ENCODE measurements around the gene OR6Y1. TPM values are rescaled to one million over a fixed set of nuclear protein-coding genes. Genes with fewer than 3 reads are reported as not detected.

OR6Y1 gene
- total and polyA plus RNA-seq, 2 donors (not counting 1 experiment from before 2014, with no cell fraction given): not detected

- H3K4me2 ChIP-seq (replicated peaks; ENCODE audit: low read depth, low read length, poor library complexity, severe bottlenecking): no peak overlapping the region
- H4K20me1 ChIP-seq (ENCODE audit: control insufficient read depth, insufficient read depth, low read length, poor library complexity, severe bottlenecking): no peaks in the 10 kb centered on the region
- ATAC-seq (ENCODE audit: low read depth) (no peak), DNase-seq (no peak)
- Mint-ChIP-seq H3K27me3 (peaks cover 37% of the 10 kb centered on the region), H3K9me3 (ENCODE audit: insufficient read depth) (no peaks in the 10 kb centered on the region), H3K4me3 (no peak overlapping the region), H3K27ac (no peak overlapping the region), H3K4me1 (no peaks in the 10 kb centered on the region)
- H3K9me3 ChIP-seq (ENCODE audit: control extremely low read depth in 1 of 3, control insufficient read depth in 2 of 3, insufficient read depth in 1 of 3, low read length in 2 of 3): no peaks in the 10 kb centered on the region
- intact Hi-C loops (cut with micrococcal nuclease): no loop called here
- no peaks in the 10 kb centered on the region for H3K36me3 ChIP-seq (replicated peaks in 1 of 2; ENCODE audit: control extremely low read depth in 1 of 2, control insufficient read depth in 1 of 2, extremely low read depth in 1 of 2, insufficient read depth in 2 of 2, low read length in 1 of 2)
- no peaks in the 10 kb centered on the region for H3K4me1 ChIP-seq (ENCODE audit: control insufficient read depth in 2 of 2, insufficient read depth in 2 of 2, low read length in 2 of 2)
- 92% methylated on average over 2 of the region's 2 CpGs for WGBS (ENCODE audit: insufficient coverage)
- no peak overlapping the region for H3K4me3 ChIP-seq (ENCODE audit: control extremely low read depth in 1 of 5, extremely low read depth in 1 of 5, insufficient read depth in 1 of 5, low read depth in 2 of 5, low read length in 4 of 5)
- H3K27ac ChIP-seq (ENCODE audit: low read length in 2 of 2): no peak overlapping the region
- no peak overlapping the region for H3K9ac ChIP-seq (ENCODE audit: low read length)
- POLR2A ChIA-PET: no interaction called here
- no peak overlapping the region for H2AFZ ChIP-seq (ENCODE audit: insufficient read depth, low read depth, low read length, poor library complexity, severe bottlenecking)
- CTCF ChIA-PET: interaction anchor here (1.4 kb wide), 1 partner anchor 344 kb away, joined by 3 read pairs; no protein-coding TSS in a partner anchor
- H3K79me2 ChIP-seq (ENCODE audit: control insufficient read depth, insufficient read depth, low read length): no peaks in the 10 kb centered on the region
- TF ChIP-seq EZH2 (IDR thresholded peaks at IDR 0.05; ENCODE audit: borderline replicate concordance, insufficient read depth, low read depth, low read length, poor library complexity, severe bottlenecking): no peak
- TF ChIP-seq CTCF (IDR thresholded peaks at IDR 0.05): no peak
- peaks cover 0 to 8% (median 2%) of the 10 kb centered on the region in 4 experiments for H3K27me3 ChIP-seq (replicated peaks in 1 of 4; ENCODE audit: control extremely low read depth in 1 of 4, control insufficient read depth in 3 of 4, insufficient read depth in 4 of 4, low read length in 3 of 4)
These were observed 6.7 kb downstream of the OR6Y1 start for GRCh38 chr1:158547533-158547932.

- no peaks in the 10 kb centered on the region for H3K27me3 ChIP-seq (replicated peaks in 1 of 4; ENCODE audit: control extremely low read depth in 1 of 4, control insufficient read depth in 3 of 4, insufficient read depth in 4 of 4, low read length in 3 of 4)
- Mint-ChIP-seq H3K27me3 (peaks cover 8% of the 10 kb centered on the region), H3K9me3 (ENCODE audit: insufficient read depth) (no peaks in the 10 kb centered on the region), H3K4me3 (no peak overlapping the region), H3K4me1 (no peaks in the 10 kb centered on the region), H3K27ac (no peak overlapping the region)
- ChIA-PET POLR2A (no interaction called here), CTCF (no interaction called here)
- TF ChIP-seq CTCF (IDR thresholded peaks at IDR 0.05) (no peak), EZH2 (IDR thresholded peaks at IDR 0.05; ENCODE audit: borderline replicate concordance, insufficient read depth, low read depth, low read length, poor library complexity, severe bottlenecking) (no peak)
- no peak for DNase-seq
- no peak overlapping the region for H3K27ac ChIP-seq (ENCODE audit: low read length in 2 of 2)
- no peak overlapping the region for H2AFZ ChIP-seq (ENCODE audit: insufficient read depth, low read depth, low read length, poor library complexity, severe bottlenecking)
- no peaks in the 10 kb centered on the region for H4K20me1 ChIP-seq (ENCODE audit: control insufficient read depth, insufficient read depth, low read length, poor library complexity, severe bottlenecking)
- H3K9ac ChIP-seq (ENCODE audit: low read length): no peak overlapping the region
- H3K4me1 ChIP-seq (ENCODE audit: control insufficient read depth in 2 of 2, insufficient read depth in 2 of 2, low read length in 2 of 2): no peaks in the 10 kb centered on the region
- no peak overlapping the region for H3K4me2 ChIP-seq (replicated peaks; ENCODE audit: low read depth, low read length, poor library complexity, severe bottlenecking)
- H3K79me2 ChIP-seq (ENCODE audit: control insufficient read depth, insufficient read depth, low read length): no peaks in the 10 kb centered on the region
- intact Hi-C loops (cut with micrococcal nuclease): no loop called here
- H3K4me3 ChIP-seq (ENCODE audit: control extremely low read depth in 1 of 5, extremely low read depth in 1 of 5, insufficient read depth in 1 of 5, low read depth in 2 of 5, low read length in 4 of 5): no peak overlapping the region
- H3K9me3 ChIP-seq (ENCODE audit: control extremely low read depth in 1 of 3, control insufficient read depth in 2 of 3, insufficient read depth in 1 of 3, low read length in 2 of 3): no peaks in the 10 kb centered on the region
- ATAC-seq (ENCODE audit: low read depth): no peak
- no CpG with 5 or more reads among the region's 2 CpGs for WGBS (ENCODE audit: insufficient coverage)
- no peaks in the 10 kb centered on the region for H3K36me3 ChIP-seq (replicated peaks in 1 of 2; ENCODE audit: control extremely low read depth in 1 of 2, control insufficient read depth in 1 of 2, extremely low read depth in 1 of 2, insufficient read depth in 2 of 2, low read length in 1 of 2)
These were observed 16.6 kb downstream of the OR6Y1 start for GRCh38 chr1:158537609-158538008.
